SH-SY5Y (cell line): ENCODE results near the gene C19orf33.

Experiments used
- GATA2 ChIP-seq: IDR thresholded peaks from 2 replicates; pipeline ENCODE4 v1.6.1; 2011; ENCODE audit warnings: mild to moderate bottlenecking, low read depth, low read length
- GATA3 ChIP-seq: IDR thresholded peaks from 2 replicates; pipeline ENCODE4 v1.6.1; 2011; ENCODE audit warnings: low read depth, mild to moderate bottlenecking, low read length, moderate library complexity

DNA sequence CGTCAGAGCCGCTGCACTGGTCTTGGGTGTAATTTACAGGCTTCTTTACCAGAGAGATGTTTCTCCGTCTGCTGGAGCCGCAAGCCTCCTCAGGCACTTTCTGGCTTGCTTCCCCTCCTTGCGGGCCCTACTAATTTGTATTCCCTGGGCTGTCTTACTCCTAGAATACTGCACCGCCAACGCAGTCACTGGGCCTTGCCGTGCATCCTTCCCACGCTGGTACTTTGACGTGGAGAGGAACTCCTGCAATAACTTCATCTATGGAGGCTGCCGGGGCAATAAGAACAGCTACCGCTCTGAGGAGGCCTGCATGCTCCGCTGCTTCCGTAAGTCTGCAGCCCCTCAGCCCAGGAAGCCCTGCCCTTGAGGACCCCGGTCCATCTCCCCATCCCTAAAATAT lies 14.1 kb upstream of the C19orf33 start:
- TF ChIP-seq GATA3 (no peak), GATA2 (no peak)
